Fibroblast of lung (primary cell): ENCODE results near the gene AGA.

Experiments used
- EZH2 ChIP-seq: IDR thresholded peaks from 2 replicates; pipeline ENCODE4 v1.5.1; 2012; ENCODE audit warnings: low read length, control low read depth, mild to moderate bottlenecking; ENCODE audit errors: missing control alignments
- TF ChIP-seq, protein P1 (sequence below), 2 donors: IDR thresholded peaks in 1 of 2; conservative IDR thresholded peaks in 1 of 2; 1 replicate in 1 of 2; 2 replicates in 1 of 2; pipeline ENCODE4 v1.5.1; 2011 to 2012; ENCODE audit warnings: low read length in 2 of 2, control low read depth in 1 of 2, inconsistent platforms in 1 of 2, low read depth in 1 of 2, mild to moderate bottlenecking in 1 of 2

DNA sequence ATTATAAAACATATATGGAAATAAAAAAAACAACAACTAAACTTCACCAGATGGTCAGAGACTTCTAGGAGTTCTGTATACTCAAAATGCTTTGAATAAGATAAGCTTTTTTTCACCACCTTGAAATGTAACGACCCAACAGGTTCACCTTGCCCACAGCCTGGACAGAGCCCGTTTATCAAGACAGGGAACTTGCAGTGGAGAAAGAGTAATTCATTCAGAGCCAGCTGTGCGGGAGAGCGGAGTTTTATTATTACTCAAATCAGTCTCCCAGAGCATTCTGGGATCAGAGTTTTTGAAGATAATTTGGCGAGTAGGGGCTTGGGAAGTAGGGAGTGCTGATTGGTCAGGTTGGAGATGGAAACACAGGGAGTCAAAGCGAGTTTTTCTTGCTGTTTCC lies 38.5 kb downstream of the AGA start:
- TF ChIP-seq, protein P1, sequence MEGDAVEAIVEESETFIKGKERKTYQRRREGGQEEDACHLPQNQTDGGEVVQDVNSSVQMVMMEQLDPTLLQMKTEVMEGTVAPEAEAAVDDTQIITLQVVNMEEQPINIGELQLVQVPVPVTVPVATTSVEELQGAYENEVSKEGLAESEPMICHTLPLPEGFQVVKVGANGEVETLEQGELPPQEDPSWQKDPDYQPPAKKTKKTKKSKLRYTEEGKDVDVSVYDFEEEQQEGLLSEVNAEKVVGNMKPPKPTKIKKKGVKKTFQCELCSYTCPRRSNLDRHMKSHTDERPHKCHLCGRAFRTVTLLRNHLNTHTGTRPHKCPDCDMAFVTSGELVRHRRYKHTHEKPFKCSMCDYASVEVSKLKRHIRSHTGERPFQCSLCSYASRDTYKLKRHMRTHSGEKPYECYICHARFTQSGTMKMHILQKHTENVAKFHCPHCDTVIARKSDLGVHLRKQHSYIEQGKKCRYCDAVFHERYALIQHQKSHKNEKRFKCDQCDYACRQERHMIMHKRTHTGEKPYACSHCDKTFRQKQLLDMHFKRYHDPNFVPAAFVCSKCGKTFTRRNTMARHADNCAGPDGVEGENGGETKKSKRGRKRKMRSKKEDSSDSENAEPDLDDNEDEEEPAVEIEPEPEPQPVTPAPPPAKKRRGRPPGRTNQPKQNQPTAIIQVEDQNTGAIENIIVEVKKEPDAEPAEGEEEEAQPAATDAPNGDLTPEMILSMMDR (conservative IDR thresholded peaks at IDR 0.05 in 1 of 2, IDR thresholded peaks at IDR 0.05 in 1 of 2; ENCODE audit: low read depth in 1 of 2, low read length in 2 of 2): no peak
- no peak for TF ChIP-seq EZH2
